CD4-positive, CD25-positive, alpha-beta regulatory T cell (primary cell): ENCODE data around the gene IKZF3. TPM values are rescaled to one million over a fixed set of nuclear protein-coding genes. Genes with fewer than 3 reads are reported as not detected.
"Not testable (repeated sequence)": the region's sequence is repeated elsewhere in the genome, so short reads cannot be mapped to it uniquely, and the experiment has no call there.

ENCODE experiments used
- ATAC-seq, 2 donors: fragments of 150-1000 bp; cut with Tn5 transposase; one replicate each; pipeline ENCODE4 v1.10.0; 2021; ENCODE audit warnings: low read depth in 2 of 2, moderate number of reproducible peaks in 2 of 2, moderate library complexity in 1 of 2
- DNase-seq, 3 donors: peaks; one replicate each; pipeline versions ENCODE4 v3.0.0 to v3.0.0-alpha.2; 2012 to 2022; ENCODE audit warnings: mixed read lengths in 1 of 3
- H3K27ac ChIP-seq: one replicate; pipeline ENCODE4 v1.7.0; 2013; ENCODE audit warnings: mild to moderate bottlenecking, low read length; ENCODE audit not compliant: insufficient read depth, poor library complexity, severe bottlenecking
- H3K27me3 ChIP-seq: one replicate; pipeline ENCODE4 v1.7.0; 2013; ENCODE audit warnings: low read length; ENCODE audit not compliant: control insufficient read depth, insufficient read depth
- H3K36me3 ChIP-seq: one replicate; pipeline ENCODE4 v1.7.0; 2013; ENCODE audit warnings: mild to moderate bottlenecking, low read length, moderate library complexity; ENCODE audit not compliant: control insufficient read depth, insufficient read depth
- H3K4me1 ChIP-seq: 2 replicates; pipeline ENCODE4 v1.7.0; 2013; ENCODE audit warnings: mild to moderate bottlenecking, low read length; ENCODE audit not compliant: insufficient read depth, control insufficient read depth, poor library complexity, severe bottlenecking
- H3K4me3 ChIP-seq: one replicate; pipeline ENCODE4 v1.7.0; 2013; ENCODE audit warnings: low read depth, mild to moderate bottlenecking, low read length, moderate library complexity
- H3K9me3 ChIP-seq, 2 experiments: 1 replicate in 1 of 2; 2 replicates in 1 of 2; pipeline ENCODE4 v1.7.0; 2013; ENCODE audit warnings: low read length in 2 of 2, mild to moderate bottlenecking in 1 of 2, moderate library complexity in 1 of 2; ENCODE audit not compliant: control insufficient read depth in 2 of 2
- H3K27ac Mint-ChIP-seq, 3 donors: one replicate each; pipeline ENCODE4 v1.8.0; 2020 to 2022; ENCODE audit warnings: mild to moderate bottlenecking in 3 of 3, mixed read lengths in 3 of 3, moderate library complexity in 2 of 3
- H3K27me3 Mint-ChIP-seq: one replicate; pipeline ENCODE4 v1.8.0; 2022; ENCODE audit warnings: mild to moderate bottlenecking, mixed read lengths
- H3K36me3 Mint-ChIP-seq: one replicate; pipeline ENCODE4 v1.8.0; 2020; ENCODE audit warnings: mixed read lengths
- H3K4me1 Mint-ChIP-seq, 4 donors: one replicate each; pipeline ENCODE4 v1.8.0; 2020 to 2022; ENCODE audit warnings: mixed read lengths in 4 of 4, mild to moderate bottlenecking in 1 of 4
- H3K4me3 Mint-ChIP-seq, 4 donors: one replicate each; pipeline ENCODE4 v1.8.0; 2020 to 2022; ENCODE audit warnings: mild to moderate bottlenecking in 4 of 4, mixed read lengths in 4 of 4, moderate library complexity in 3 of 4
- H3K9me3 Mint-ChIP-seq, 7 donors: one replicate each; pipeline ENCODE4 v1.8.0; 2020 to 2022; ENCODE audit warnings: mixed read lengths in 7 of 7, mild to moderate bottlenecking in 3 of 7, moderate library complexity in 2 of 7
- polyA plus RNA-seq, 4 donors: library from polyadenylated mRNA; unstranded; fragments of 300-500 nt; fragmentation: Illumina TruSeq; gene quantifications; one replicate each; pipeline ENCODE4 v1.2.3, GENCODE V29; 2021
- total RNA-seq: library from RNA; stranded (reverse); gene quantifications from one replicate; pipeline ENCODE4 v1.2.3, GENCODE V29; 2022

The IKZF3 gene
- total and polyA plus RNA-seq, 5 donors from 2014 or later = 30.4 to 146 (median 36.4) TPM

- H3K27me3 ChIP-seq = no peaks in the 10 kb centered on the region
- H3K4me3 ChIP-seq = peak within 1 kb of the TSS; percentile 76
- Mint-ChIP-seq H3K4me3 (peak within 1 kb of the TSS; percentile 84 to 97 (median 88)), H3K4me1 (peaks cover 27 to 49% (median 39%) of the 10 kb centered on the region in 4 donors), H3K27ac (peak within 1 kb of the TSS; percentile 93 to 98 (median 95)), H3K36me3 (no peaks in the 10 kb centered on the region), H3K27me3 (no peaks in the 10 kb centered on the region), H3K9me3 (no peaks in the 10 kb centered on the region)
- H3K4me1 ChIP-seq = peaks cover 43% of the 10 kb centered on the region
- H3K9me3 ChIP-seq = no peaks in the 10 kb centered on the region
- H3K36me3 ChIP-seq = no peaks in the 10 kb centered on the region
- peak in 2 of 3 donors; percentile 52 to 55 for DNase-seq
- peak within 1 kb of the TSS; percentile 88 for H3K27ac ChIP-seq
- ATAC-seq = peak; percentile 11 to 19
These were observed 3.9 kb upstream of the IKZF3 start, which contains the start of gene ZPBP2 for GRCh38 chr17:39867880-39868553. TSS of gene ZPBP2 (plus strand) at chr17:39868202. CDS start at chr17:39868355, 153 bp downstream.

GRCh38 chr17:39867084-39867879, 3.2 kb upstream of the IKZF3 start:
- Mint-ChIP-seq H3K36me3 (no peaks in the 10 kb centered on the region), H3K9me3 (no peaks in the 10 kb centered on the region), H3K27ac (peak overlapping the region; percentile 93 to 98 (median 95)), H3K4me3 (peak overlapping the region; percentile 84 to 97 (median 88)), H3K27me3 (no peaks in the 10 kb centered on the region), H3K4me1 (peaks cover 29 to 54% (median 44%) of the 10 kb centered on the region in 4 donors)
- peak overlapping the region; percentile 88 for H3K27ac ChIP-seq
- ATAC-seq (peak; percentile 32 to 40), DNase-seq (peak; percentile 57 to 74 (median 59))
- peak overlapping the region; percentile 76 for H3K4me3 ChIP-seq
- no peaks in the 10 kb centered on the region for H3K9me3 ChIP-seq
- peaks cover 50% of the 10 kb centered on the region for H3K4me1 ChIP-seq
- no peaks in the 10 kb centered on the region for H3K27me3 ChIP-seq
- H3K36me3 ChIP-seq = no peaks in the 10 kb centered on the region

DNA sequence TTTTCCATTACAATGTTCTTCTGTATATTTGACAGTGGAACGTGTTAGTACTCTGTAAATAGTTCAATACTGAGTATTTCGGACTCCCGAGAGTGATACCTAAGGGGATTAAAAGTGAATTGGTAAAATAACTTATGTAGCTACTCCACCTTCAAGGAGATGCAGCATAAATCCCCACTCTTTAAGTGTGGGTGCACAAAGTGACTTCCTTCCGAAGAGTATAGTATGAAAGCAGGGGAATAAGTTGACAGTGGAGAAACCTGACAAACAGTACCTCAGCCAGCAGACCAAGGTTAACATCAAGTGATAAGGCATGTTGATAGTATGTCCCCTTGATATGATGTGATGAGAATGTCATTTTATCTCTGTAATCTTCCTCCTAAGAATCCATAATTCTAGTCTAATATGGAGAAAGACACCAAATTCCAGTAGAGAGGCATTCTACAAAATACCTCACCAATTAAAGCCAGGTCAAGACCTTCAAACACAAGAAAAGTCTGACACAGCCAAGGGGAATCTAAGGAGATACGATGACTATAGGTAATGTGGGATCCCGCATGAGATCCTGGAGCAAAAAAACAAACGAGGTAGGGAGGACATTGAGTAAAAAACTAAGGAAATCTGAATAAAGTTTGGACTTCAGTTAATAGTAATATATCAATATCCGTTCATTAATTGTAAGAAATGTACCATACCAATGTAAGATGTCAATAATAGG, 2.1 kb upstream of the IKZF3 start:
- peak overlapping the region; percentile 76 for H3K4me3 ChIP-seq

GRCh38 chr17:39863244-39863917, 731 bp downstream of the IKZF3 start:
- ATAC-seq (no peak), DNase-seq (peak in 1 of 3 donors; percentile 22)
- peaks cover 40 to 77% (median 63%) of the 10 kb centered on the region in 4 donors for H3K4me1 Mint-ChIP-seq
- Histone ChIP-seq H3K4me3 (peak overlapping the region; percentile 97), H3K27ac (peak overlapping the region; percentile 91), H3K9me3 (no peaks in the 10 kb centered on the region), H3K4me1 (peaks cover 66% of the 10 kb centered on the region), H3K36me3 (no peaks in the 10 kb centered on the region), H3K27me3 (no peaks in the 10 kb centered on the region)
- no peaks in the 10 kb centered on the region for H3K36me3 Mint-ChIP-seq
- no peaks in the 10 kb centered on the region for H3K9me3 Mint-ChIP-seq
- H3K4me3 Mint-ChIP-seq = peak overlapping the region; percentile 93 to 99 (median 95)
- peak overlapping the region; percentile 95 to 98 (median 97) for H3K27ac Mint-ChIP-seq
- H3K27me3 Mint-ChIP-seq = no peaks in the 10 kb centered on the region

More for the DNA sequence above, 2.1 kb upstream of the IKZF3 start:
- no peaks in the 10 kb centered on the region for H3K27me3 ChIP-seq
- H3K36me3 ChIP-seq = no peaks in the 10 kb centered on the region
- H3K4me1 ChIP-seq = peaks cover 61% of the 10 kb centered on the region
- Mint-ChIP-seq H3K4me3 (peak overlapping the region; percentile 41 to 97 (median 66)), H3K27ac (peak overlapping the region in 2 of 3 donors; percentile 68 to 98), H3K36me3 (no peaks in the 10 kb centered on the region), H3K27me3 (no peaks in the 10 kb centered on the region), H3K9me3 (no peaks in the 10 kb centered on the region), H3K4me1 (peaks cover 31 to 64% (median 52%) of the 10 kb centered on the region in 4 donors)
- DNase-seq (no peak), ATAC-seq (no peak)
- no peaks in the 10 kb centered on the region for H3K9me3 ChIP-seq
- H3K27ac ChIP-seq = peak overlapping the region; percentile 88

- Histone ChIP-seq H3K27ac (peak overlapping the region; percentile 91), H3K4me3 (peak overlapping the region; percentile 97), H3K36me3 (no peaks in the 10 kb centered on the region), H3K9me3 (no peaks in the 10 kb centered on the region), H3K27me3 (no peaks in the 10 kb centered on the region), H3K4me1 (peaks cover 54% of the 10 kb centered on the region)
- Mint-ChIP-seq H3K4me1 (peaks cover 33 to 71% (median 62%) of the 10 kb centered on the region in 4 donors), H3K27me3 (no peaks in the 10 kb centered on the region), H3K9me3 (no peaks in the 10 kb centered on the region), H3K36me3 (no peaks in the 10 kb centered on the region), H3K4me3 (peak overlapping the region; percentile 63 to 94 (median 80)), H3K27ac (peak overlapping the region; percentile 18 to 61 (median 44))
- no peak for DNase-seq
- ATAC-seq = no peak
These were observed 2.9 kb downstream of the IKZF3 start for GRCh38 chr17:39861235-39861634.

DNA sequence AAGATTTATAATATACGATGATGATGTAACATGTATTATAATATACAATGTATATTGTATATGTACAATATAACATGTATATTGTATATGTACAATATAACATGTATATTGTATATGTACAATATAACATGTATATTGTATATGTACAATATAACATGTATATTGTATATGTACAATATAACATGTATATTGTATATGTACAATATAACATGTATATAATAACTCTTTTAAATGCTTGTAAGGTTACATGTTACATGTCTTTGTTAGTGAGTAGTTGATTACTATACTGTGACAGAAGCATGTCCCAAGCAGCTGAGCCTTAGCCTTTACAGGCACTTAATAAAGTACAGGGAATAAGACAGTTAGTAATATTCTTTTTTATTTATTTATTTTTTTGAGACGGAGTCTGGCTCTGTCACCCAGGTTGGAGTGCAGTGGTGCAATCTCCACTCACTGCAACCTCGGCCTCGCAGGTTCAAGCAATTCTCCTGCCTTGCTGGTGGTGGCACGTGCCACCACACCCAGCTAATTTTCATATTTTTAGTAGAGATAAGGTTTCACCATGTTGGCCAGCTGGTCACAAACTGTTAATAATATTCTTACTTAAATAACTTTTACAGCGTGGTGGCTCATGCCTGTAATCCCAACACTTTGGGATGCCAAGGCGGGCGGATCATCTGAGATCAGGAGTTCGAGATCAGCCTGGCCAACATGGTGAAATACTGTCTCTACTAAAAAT, 8.0 kb downstream of the IKZF3 start:
- not testable (repeated sequence) for H3K36me3 ChIP-seq, DNase-seq, H3K9me3 ChIP-seq, ATAC-seq, H3K27ac ChIP-seq, H3K36me3 Mint-ChIP-seq, H3K9me3 Mint-ChIP-seq, H3K27ac Mint-ChIP-seq, H3K27me3 ChIP-seq, H3K4me3 Mint-ChIP-seq, H3K27me3 Mint-ChIP-seq, H3K4me3 ChIP-seq
- peaks cover 16% of the 10 kb centered on the region for H3K4me1 ChIP-seq
- peaks cover 24 to 61% (median 45%) of the 10 kb centered on the region in 4 donors for H3K4me1 Mint-ChIP-seq
